PC-9 (cell line): Measurements from ENCODE around the gene NFS1.

ENCODE experiments used
- EZH2 ChIP-seq: fragments of 200-600 bp; sonication (generic); IDR thresholded peaks from 2 replicates; pipeline ENCODE4 v1.8.0; 2017; ENCODE audit warnings: antibody characterized with exemption, low read depth
- TF ChIP-seq, protein P1 (sequence below): fragments of 200-600 bp; sonication (generic); conservative IDR thresholded peaks from 2 replicates; pipeline ENCODE4 v1.6.1; 2017; ENCODE audit warnings: mixed run types, antibody characterized with exemption, mild to moderate bottlenecking, moderate library complexity

GRCh38 chr20:35638751-35639150 is 60.4 kb downstream of the NFS1 start:
- TF ChIP-seq, protein P1, sequence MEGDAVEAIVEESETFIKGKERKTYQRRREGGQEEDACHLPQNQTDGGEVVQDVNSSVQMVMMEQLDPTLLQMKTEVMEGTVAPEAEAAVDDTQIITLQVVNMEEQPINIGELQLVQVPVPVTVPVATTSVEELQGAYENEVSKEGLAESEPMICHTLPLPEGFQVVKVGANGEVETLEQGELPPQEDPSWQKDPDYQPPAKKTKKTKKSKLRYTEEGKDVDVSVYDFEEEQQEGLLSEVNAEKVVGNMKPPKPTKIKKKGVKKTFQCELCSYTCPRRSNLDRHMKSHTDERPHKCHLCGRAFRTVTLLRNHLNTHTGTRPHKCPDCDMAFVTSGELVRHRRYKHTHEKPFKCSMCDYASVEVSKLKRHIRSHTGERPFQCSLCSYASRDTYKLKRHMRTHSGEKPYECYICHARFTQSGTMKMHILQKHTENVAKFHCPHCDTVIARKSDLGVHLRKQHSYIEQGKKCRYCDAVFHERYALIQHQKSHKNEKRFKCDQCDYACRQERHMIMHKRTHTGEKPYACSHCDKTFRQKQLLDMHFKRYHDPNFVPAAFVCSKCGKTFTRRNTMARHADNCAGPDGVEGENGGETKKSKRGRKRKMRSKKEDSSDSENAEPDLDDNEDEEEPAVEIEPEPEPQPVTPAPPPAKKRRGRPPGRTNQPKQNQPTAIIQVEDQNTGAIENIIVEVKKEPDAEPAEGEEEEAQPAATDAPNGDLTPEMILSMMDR, result no peak
- TF ChIP-seq EZH2, result no peak
